Measurements from ENCODE around the gene C12orf57.

C12orf57 gene

GRCh38 chr12:6955108-6956020 lies 11.5 kb downstream of the C12orf57 start:
- peak overlapping the region; percentile 99 for H3K27ac ChIP-seq (replicated peaks)
- peak overlapping the region; percentile 80 for H3K4me3 ChIP-seq (replicated peaks; ENCODE audit: insufficient read depth, low read length)
- TF ChIP-seq POLR2AphosphoS5 (IDR thresholded peaks at IDR 0.05; ENCODE audit: low read depth) (no peak; the same call in 1 of the 2 replicates), GABPA (IDR thresholded peaks at IDR 0.05; ENCODE audit: low read depth) (no peak), REST (IDR thresholded peaks at IDR 0.05; ENCODE audit: insufficient replicate concordance, low read depth) (no peak), CTCF (IDR thresholded peaks at IDR 0.05; ENCODE audit: insufficient read depth, low read length) (no peak), SPI1 (IDR thresholded peaks at IDR 0.05; ENCODE audit: borderline replicate concordance, low read depth) (no peak)
- no peaks in the 10 kb centered on the region for H3K27me3 ChIP-seq (ENCODE audit: insufficient read depth, poor library complexity, severe bottlenecking)
- no peak for DNase-seq (ENCODE audit: low read depth in 1 of 2, low spot score in 1 of 2)

GRCh38 chr12:6956021-6956727 lies 12.4 kb downstream of the C12orf57 start:
- H3K27ac ChIP-seq (replicated peaks), result peak overlapping the region; percentile 99
- no peaks in the 10 kb centered on the region for H3K27me3 ChIP-seq (ENCODE audit: insufficient read depth, poor library complexity, severe bottlenecking)
- DNase-seq (ENCODE audit: low read depth in 1 of 2, low spot score in 1 of 2), result no peak
- H3K4me3 ChIP-seq (replicated peaks; ENCODE audit: insufficient read depth, low read length), result peak overlapping the region; percentile 7; the same call in 1 of the 2 replicates
- no peak for TF ChIP-seq CTCF (IDR thresholded peaks at IDR 0.05; ENCODE audit: insufficient read depth, low read length)
- TF ChIP-seq REST (IDR thresholded peaks at IDR 0.05; ENCODE audit: insufficient replicate concordance, low read depth), result no peak
- peak; percentile 47 for TF ChIP-seq POLR2AphosphoS5 (IDR thresholded peaks at IDR 0.05; ENCODE audit: low read depth)

GRCh38 chr12:6957151-6957701 lies 13.4 kb downstream of the C12orf57 start:
- H3K27me3 ChIP-seq (ENCODE audit: insufficient read depth, poor library complexity, severe bottlenecking), result no peaks in the 10 kb centered on the region
- peak overlapping the region; percentile 14; the same call in 1 of the 2 replicates for H3K4me3 ChIP-seq (replicated peaks; ENCODE audit: insufficient read depth, low read length)
- H3K27ac ChIP-seq (replicated peaks), result peak overlapping the region; percentile 99
- TF ChIP-seq REST (IDR thresholded peaks at IDR 0.05; ENCODE audit: insufficient replicate concordance, low read depth), result no peak
- no peak for TF ChIP-seq CTCF (IDR thresholded peaks at IDR 0.05; ENCODE audit: insufficient read depth, low read length)
- TF ChIP-seq GABPA (IDR thresholded peaks at IDR 0.05; ENCODE audit: low read depth), result no peak
- no peak; the same call in 1 of the 2 replicates for TF ChIP-seq POLR2AphosphoS5 (IDR thresholded peaks at IDR 0.05; ENCODE audit: low read depth)
- no peak for TF ChIP-seq SPI1 (IDR thresholded peaks at IDR 0.05; ENCODE audit: borderline replicate concordance, low read depth)
- DNase-seq (ENCODE audit: low read depth in 1 of 2, low spot score in 1 of 2), result no peak
